Measurements from ENCODE around the gene NTSR2. TPM values are rescaled to one million over a fixed set of nuclear protein-coding genes. Genes with fewer than 3 reads are reported as not detected.

The NTSR2 gene
- total RNA-seq, 1 donor from 2014 or later, result not detected

- no peak overlapping the region for H3K4me3 ChIP-seq
- TF ChIP-seq CTCF (IDR thresholded peaks at IDR 0.05; ENCODE audit: borderline replicate concordance), result no peak
- H3K36me3 ChIP-seq, result no peaks in the 10 kb centered on the region
- H3K27ac ChIP-seq (replicated peaks), result no peak overlapping the region
- DNase-seq, result no peak
- H3K27me3 ChIP-seq (ENCODE audit: low read depth), result peaks cover 33% of the 10 kb centered on the region
- intact Hi-C loops (cut with micrococcal nuclease), result no loop called here
- peaks cover 4% of the 10 kb centered on the region for H3K4me1 ChIP-seq
- no peaks in the 10 kb centered on the region for H3K9me3 ChIP-seq (replicated peaks)
Measured at GRCh38 chr2:11715987-11716652, 46.1 kb upstream of the NTSR2 start.

- H3K4me3 ChIP-seq, result no peak overlapping the region
- H3K36me3 ChIP-seq, result no peaks in the 10 kb centered on the region
- peaks cover 19% of the 10 kb centered on the region for H3K27me3 ChIP-seq (ENCODE audit: low read depth)
- H3K27ac ChIP-seq (replicated peaks), result no peak overlapping the region
- H3K4me1 ChIP-seq, result peaks cover 15% of the 10 kb centered on the region
- H3K9me3 ChIP-seq (replicated peaks), result no peaks in the 10 kb centered on the region
- no peak for TF ChIP-seq CTCF (IDR thresholded peaks at IDR 0.05; ENCODE audit: borderline replicate concordance)
- intact Hi-C loops (cut with micrococcal nuclease), result no loop called here
- no peak for DNase-seq
Measured at GRCh38 chr2:11713815-11714214, 43.8 kb upstream of the NTSR2 start.

GRCh38 chr2:11712866-11713265, 42.9 kb upstream of the NTSR2 start:
- Histone ChIP-seq H3K36me3 (no peaks in the 10 kb centered on the region), H3K4me3 (no peak overlapping the region), H3K27me3 (ENCODE audit: low read depth) (peaks cover 10% of the 10 kb centered on the region), H3K9me3 (replicated peaks) (no peaks in the 10 kb centered on the region), H3K27ac (replicated peaks) (no peak overlapping the region), H3K4me1 (peaks cover 15% of the 10 kb centered on the region)
- no peak for TF ChIP-seq CTCF (IDR thresholded peaks at IDR 0.05; ENCODE audit: borderline replicate concordance)
- no peak for DNase-seq
- intact Hi-C loops (cut with micrococcal nuclease), result no loop called here

- Histone ChIP-seq H3K4me3 (no peak overlapping the region), H3K27me3 (ENCODE audit: low read depth) (no peaks in the 10 kb centered on the region), H3K4me1 (peaks cover 15% of the 10 kb centered on the region), H3K27ac (replicated peaks) (no peak overlapping the region), H3K36me3 (no peaks in the 10 kb centered on the region), H3K9me3 (replicated peaks) (no peaks in the 10 kb centered on the region)
- no peak for DNase-seq
- TF ChIP-seq CTCF (IDR thresholded peaks at IDR 0.05; ENCODE audit: borderline replicate concordance), result no peak
- intact Hi-C loops (cut with micrococcal nuclease), result no loop called here
Measured at GRCh38 chr2:11711751-11712150, 41.8 kb upstream of the NTSR2 start.

- Histone ChIP-seq H3K9me3 (replicated peaks) (no peaks in the 10 kb centered on the region), H3K27me3 (ENCODE audit: low read depth) (no peaks in the 10 kb centered on the region), H3K4me3 (no peak overlapping the region), H3K27ac (replicated peaks) (no peak overlapping the region), H3K4me1 (peaks cover 15% of the 10 kb centered on the region), H3K36me3 (no peaks in the 10 kb centered on the region)
- no peak for DNase-seq
- intact Hi-C loops (cut with micrococcal nuclease), result no loop called here
- TF ChIP-seq CTCF (IDR thresholded peaks at IDR 0.05; ENCODE audit: borderline replicate concordance), result no peak
Measured at GRCh38 chr2:11711354-11711716, 41.3 kb upstream of the NTSR2 start.
